ENCODE data around the gene LTBP1. TPM values are rescaled to one million over a fixed set of nuclear protein-coding genes. Genes with fewer than 3 reads are reported as not detected.

LTBP1 gene
- total and polyA plus RNA-seq, 10 of the 15 experiments (the other 5 are each of a cell fraction or from before 2014, with no cell fraction given): 0.01 to 0.28 (median 0.12) TPM; not detected in 2

GRCh38 chr2:33126958-33127357 is 180.2 kb downstream of the LTBP1 start:
- BruUV-seq (replicated peaks): no TSS peak
- 53% methylated on average over 3 of the region's 3 CpGs for WGBS (ENCODE audit: insufficient coverage, insufficient replicate concordance, low lambda C conversion rate, missing lambda C conversion rate)
- CTCF ChIA-PET: interaction anchor here (0.6 kb wide), 1 partner anchor 465 kb away, joined by 3 read pairs; no protein-coding TSS in a partner anchor
- TF ChIP-seq POLR2AphosphoS5 (IDR thresholded peaks at IDR 0.05; ENCODE audit: low read length): no peak
- TF ChIP-seq TCF12 (IDR thresholded peaks at IDR 0.05; ENCODE audit: low read depth, low read length): no peak
- TF ChIP-seq ELK1 (IDR thresholded peaks at IDR 0.05; ENCODE audit: low read depth, low read length): no peak
- TF ChIP-seq SMAD5 (IDR thresholded peaks at IDR 0.05; ENCODE audit: low read depth): no peak
- no peak for TF ChIP-seq IRF5 (IDR thresholded peaks at IDR 0.05; ENCODE audit: borderline replicate concordance)
- FAIRE-seq (no peak), ATAC-seq (no peak), DNase-seq (ENCODE audit: low read depth, low spot score) (no peak)
- Histone ChIP-seq H2AFZ (ENCODE audit: control insufficient read depth, low read depth, low read length) (no peak overlapping the region), H3K27ac (ENCODE audit: control insufficient read depth, insufficient read depth) (no peak overlapping the region), H3K4me3 (no peak overlapping the region), H3K4me1 (ENCODE audit: control insufficient read depth, insufficient read depth, low read length) (no peaks in the 10 kb centered on the region), H3K9ac (ENCODE audit: control insufficient read depth, insufficient read depth, low read length) (no peak overlapping the region), H3K9me3 (replicated peaks; ENCODE audit: control insufficient read depth, insufficient read depth, low read length) (no peaks in the 10 kb centered on the region), H4K20me1 (ENCODE audit: control insufficient read depth, insufficient read depth) (no peaks in the 10 kb centered on the region), H3K4me2 (ENCODE audit: control insufficient read depth, insufficient read depth) (no peak overlapping the region), H3K79me2 (ENCODE audit: control insufficient read depth, insufficient read depth, low read length) (no peaks in the 10 kb centered on the region), H3K27me3 (replicated peaks in 1 of 2; ENCODE audit: control insufficient read depth in 2 of 2, insufficient read depth in 2 of 2, low read length in 1 of 2) (no peaks in the 10 kb centered on the region), H3K36me3 (ENCODE audit: control insufficient read depth in 2 of 2, insufficient read depth in 2 of 2, low read length in 1 of 2) (no peaks in the 10 kb centered on the region)
- POLR2A ChIA-PET: no interaction called here
- RAD21 ChIA-PET (ENCODE audit: unreplicated experiment): no interaction called here
- intact Hi-C loops (cut with micrococcal nuclease; ENCODE audit: unreplicated experiment): no loop called here
- in situ Hi-C loops (cut with MboI): no loop called here
- SMC1A ChIA-PET (ENCODE audit: uncharacterized antibody, unreplicated experiment): interaction anchor here (1.0 kb wide), 1 partner anchor 472 kb away, joined by 3 read pairs; the partner anchor contains the start of gene FAM98A

Measured in GM12878 (cell line).